GM18502 (cell line): Measurements from ENCODE around the gene ADGRD1.

Source experiments
- ATAC-seq: cut with Tn5 transposase; IDR thresholded peaks from one replicate; pipeline ENCODE4 v1.9.1; 2021; ENCODE audit warnings: mild to moderate bottlenecking; ENCODE audit not compliant: unreplicated experiment, poor library complexity

ADGRD1 gene

DNA sequence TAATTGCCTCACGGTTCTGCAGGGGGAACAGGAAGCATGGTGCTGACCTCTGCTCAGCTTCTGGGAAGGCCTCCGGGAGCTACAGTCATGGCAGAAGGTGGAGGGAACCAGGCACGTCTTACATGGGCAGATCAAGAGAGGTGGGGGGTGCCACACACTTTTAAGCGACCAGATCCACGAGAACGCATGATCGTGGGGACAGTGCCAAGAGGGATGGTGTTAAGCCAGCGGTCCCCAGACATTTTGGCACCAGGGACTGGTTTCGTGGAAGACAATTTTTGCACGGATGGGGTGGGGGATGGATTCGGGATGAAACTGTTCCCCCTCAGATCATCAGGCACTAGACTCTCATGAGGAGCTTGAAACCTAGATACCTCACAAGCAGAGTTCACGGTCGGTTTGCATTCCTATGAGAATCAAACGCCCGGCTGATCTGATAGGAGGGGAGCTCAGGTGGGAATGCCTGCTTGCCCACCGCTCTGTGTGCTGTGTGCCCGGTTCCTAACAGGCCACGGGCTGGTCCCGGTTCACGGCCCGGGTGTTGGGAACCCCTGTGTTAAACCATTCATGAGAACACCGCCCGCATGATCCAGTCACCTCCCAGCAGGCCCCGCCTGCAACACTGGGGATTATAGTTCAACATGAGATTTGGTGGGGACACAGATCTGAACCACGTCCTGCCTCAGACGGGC is 96.9 kb downstream of the ADGRD1 start:
- no peak for ATAC-seq

DNA sequence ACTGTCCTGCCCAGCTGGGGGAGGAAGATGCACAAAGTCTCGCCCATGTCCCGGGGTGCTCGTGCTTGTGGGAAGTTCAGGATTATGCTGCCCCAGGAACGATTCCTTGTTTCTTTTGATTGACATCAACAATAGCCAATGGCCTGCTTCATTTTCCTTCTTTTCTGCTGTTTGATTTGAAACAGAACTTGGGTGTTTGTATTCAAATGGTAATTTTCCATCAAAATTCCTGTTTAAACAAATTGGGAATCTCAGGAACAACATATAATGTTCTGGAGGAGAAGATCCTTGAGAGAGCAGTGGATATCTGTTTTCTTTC is 97.4 kb downstream of the ADGRD1 start:
- ATAC-seq, result no peak

DNA sequence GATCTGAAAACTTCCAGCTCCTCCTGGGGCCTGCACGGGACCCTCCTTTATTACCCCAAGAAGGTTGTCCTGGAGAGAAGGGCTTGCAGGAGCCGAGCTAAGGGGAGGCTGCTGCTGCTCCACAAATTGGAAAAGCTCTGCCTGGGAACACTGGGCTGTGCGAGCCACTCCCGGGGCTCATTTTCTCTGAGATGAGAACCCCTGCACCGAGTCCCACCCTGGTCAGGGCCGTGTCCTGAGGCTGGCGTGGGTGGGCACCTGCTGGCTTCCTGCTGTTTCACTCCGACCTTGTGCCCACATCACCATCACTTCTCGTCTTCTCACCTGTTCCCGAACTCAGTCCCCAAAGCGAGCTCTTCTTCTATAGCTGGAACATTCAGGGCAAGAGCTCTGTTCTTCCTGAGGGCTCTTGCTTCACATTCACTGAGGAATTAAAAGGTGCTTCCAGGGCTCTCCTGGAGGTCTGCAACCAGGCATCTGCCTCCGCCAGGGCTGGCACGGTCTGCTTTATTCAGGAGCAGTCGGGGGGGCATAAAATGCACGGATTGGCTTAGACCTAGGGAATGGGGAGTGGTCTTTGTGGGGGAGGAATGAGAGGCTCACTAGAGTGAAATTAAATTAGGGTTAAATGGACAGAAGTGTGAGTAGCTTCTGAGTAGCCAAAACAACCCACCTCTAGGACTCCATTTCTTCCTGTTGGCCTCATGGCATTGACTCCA is 98.5 kb downstream of the ADGRD1 start:
- no peak for ATAC-seq

DNA sequence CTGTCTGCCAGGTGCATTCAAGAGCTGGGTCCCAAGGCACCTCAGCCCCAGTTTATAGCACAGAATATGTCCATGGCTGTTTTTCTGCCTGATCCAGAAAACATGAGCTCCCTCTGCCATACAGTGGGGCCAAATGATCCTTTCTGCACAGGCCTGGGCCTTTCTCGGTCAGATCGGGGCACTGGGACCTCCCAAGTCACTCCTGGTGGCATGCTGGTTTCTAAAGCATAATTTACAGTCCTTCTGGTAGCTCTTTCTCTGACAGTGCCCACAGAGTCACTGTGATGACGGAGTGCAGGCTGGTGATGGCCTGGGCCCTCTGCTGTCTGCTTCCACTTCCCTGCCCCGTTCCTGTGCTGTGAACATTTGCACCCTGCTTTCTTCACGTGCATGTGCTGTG is 99.2 kb downstream of the ADGRD1 start:
- ATAC-seq, result no peak

DNA sequence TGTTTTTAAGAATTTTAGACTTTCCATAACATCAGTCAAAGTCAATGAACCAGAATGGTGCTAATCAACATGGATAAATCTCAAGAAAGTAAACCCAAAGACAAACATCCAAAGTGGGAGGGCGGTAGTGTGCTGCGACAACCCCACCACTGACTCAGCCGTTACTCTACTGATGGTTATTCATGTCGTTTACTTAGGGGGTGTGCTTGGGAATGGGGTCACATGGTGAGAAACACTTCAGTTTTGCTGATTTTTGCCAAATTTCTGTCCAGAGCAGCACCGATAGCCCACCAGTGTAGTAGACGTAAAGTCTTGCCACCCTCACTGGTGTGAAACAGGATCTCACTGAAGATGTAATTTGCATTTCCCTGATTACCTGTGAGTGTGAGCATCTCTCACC is 99.9 kb downstream of the ADGRD1 start:
- no peak for ATAC-seq

DNA sequence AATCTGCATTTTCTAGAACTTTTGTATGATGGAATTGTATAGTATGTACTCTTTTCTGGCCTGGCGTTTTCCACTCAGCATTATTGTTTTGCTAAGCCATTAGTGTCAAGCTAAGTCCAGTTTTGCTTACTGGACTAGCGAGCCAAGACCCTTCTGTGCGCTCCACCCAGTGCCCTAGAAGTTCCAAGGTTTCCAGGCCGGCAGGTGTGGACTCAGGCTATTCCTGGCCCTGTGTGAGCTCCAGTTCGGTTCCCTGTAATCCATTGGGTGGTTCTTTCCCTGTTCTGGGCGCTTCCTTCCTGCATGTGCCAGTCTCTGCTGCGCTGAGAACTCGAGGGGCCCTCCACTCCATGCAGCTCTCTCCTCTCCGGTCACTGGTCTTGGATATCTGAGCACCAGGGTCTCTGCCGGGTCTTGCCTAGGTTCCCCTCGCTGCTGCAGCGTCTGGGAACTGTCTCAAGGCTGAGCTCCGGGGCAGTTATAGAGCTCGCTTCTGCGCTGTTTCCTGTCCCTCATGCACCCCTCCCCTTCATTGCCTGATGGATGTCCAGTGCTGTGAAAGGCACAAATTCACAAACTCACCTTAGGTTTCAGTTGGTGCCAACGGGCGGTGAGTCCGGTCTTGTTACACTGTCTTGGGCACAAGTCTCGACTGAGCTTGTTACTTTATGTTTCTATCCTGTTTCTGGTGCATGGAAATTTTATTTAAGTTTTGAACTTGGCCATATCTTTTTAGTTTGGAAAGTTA is 100.8 kb downstream of the ADGRD1 start:
- no peak for ATAC-seq

DNA sequence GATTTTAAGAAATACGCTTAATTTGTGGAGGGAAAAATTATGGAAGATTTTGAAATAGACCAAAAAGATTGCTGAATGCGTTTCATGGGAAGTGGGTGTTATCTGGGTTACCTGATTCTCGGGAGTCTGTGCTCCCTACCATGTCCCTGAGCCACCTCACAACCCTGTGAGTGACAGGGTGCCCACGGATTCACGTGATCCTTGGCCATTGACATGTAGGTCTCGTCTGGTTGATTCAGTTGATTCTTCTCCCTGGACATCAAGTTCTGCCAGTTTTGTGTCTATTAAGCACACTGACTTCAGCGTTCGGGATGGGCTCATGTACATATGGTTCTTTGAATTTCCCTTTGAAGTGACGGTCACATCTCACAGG is 101.4 kb downstream of the ADGRD1 start:
- no peak for ATAC-seq

DNA sequence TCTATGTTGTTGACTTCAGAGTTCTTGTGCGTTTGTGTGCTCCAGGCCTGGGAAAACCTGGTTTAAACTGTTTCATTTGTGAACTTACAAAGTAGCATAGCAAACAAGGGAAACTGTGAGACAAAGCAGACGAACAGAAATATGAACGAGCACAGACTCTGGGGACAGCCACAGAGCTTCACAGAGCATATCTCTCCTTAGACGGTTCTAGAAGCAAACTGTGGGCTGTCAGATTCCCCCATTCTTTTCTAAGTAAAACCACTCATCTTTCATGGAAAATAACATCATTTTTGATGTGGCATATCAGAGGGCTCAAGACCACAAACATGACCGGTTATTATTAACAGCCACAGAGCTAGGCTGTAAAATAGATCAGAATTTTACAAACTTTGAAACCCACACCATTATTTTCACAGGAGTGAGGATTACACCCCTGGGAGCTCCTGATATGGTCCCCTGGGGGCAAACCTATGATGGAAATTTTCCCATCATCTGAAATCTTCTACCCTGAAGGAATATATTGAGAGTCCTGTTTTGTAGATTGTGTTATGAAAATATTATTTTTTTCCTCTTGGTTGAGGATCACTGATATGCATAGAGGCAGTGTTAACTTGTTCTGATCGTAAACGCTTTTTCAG is 102.0 kb downstream of the ADGRD1 start:
- no peak for ATAC-seq

DNA sequence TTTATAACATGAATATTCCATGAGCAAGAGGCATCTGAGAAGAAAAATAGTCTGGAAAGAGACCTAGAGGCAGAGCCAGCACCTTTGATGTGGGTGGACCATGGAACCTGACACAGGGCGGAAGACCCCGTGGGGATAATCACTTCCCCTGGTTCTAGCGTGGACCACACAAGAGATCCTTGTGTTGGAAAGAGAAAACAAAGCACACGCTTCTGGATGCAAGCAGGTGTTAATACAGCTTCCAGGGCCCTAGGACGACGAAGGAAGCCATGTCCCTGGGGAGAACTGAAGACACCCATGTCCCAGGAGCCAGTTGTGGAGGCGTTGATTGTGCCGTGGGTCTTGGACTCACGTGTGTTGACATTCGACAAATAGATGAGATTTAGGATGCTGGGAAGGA is 102.9 kb downstream of the ADGRD1 start:
- ATAC-seq, result no peak

DNA sequence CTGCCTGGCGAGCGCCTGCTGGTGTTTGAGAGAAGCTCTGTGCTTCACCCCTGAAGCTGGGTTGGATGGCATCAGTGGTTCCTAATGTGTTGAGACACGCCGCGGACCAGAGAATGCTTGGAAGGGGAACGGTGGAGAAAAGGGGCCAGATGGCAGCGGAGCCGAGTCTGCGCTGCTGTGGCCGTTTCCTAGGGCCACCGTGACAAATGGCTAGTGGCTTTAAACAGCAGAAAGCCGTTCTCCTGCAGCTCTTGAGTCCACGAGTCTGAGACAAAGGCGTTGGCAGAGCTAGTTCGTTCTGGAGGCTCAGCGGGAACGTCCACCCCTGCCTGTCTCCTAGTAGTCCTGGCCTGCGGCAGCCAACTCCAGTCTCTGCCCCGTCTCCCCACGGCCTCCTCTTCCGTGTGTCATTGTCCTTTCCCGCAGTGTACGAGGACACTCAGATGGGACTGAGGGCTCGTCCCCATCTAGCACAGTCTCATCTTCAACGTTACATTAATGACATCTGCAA is 103.6 kb downstream of the ADGRD1 start:
- no peak for ATAC-seq

DNA sequence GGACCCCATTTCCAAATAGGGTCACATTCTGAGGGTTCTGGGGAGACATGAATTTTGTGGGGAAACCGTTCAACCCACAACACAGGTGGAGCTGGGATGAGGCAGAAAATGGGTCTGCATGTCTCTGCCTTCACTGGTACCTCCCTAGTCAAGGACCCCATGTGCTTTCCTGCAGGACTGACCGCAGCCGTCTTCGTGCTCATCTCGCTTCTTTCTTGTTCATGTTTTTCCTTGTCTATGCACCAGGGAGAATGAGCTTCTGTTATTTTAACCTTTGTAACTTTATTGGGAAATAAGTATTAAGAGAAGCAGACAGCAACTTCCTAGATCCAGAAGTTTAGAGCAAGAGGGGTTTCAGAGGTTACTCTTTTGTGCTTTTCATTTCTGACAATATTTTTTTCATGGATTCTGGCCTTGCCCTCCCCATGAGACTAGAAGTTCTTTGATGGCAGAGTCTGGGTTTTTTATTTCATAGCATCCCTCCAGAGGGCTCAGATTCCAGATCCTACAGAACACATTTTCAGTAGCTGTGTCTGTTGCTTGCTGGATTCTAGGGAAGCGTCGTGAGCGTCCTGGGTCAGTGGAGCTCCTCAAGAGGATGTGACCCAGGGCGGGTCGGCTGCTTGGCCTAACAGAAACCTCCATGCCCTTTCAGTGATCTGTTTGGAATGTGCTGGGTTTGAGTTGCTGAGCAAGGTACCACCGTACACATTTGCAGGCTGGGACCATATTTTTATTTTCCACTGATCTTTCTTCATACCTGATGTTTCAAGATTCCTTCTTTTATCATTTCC is 104.2 kb downstream of the ADGRD1 start:
- no peak for ATAC-seq

DNA sequence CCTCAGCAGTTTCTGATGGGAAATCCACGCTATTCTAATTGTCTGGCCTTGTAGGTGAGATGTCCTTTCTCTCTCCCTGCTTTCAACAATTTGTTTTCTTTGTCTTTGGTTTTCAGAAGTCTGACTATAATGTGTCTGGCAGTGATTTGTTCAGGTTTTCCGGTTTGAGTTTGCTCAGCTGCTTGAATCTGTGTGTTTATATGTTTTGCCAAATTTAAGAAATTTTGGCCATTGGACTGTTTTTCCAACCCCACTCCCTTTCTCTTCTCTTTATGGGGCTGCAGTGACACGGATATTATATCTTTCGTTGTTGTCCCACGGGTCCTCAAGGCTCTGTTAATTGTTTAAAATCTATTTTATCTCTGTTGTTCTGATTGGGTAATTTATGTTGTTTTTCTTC is 105.0 kb downstream of the ADGRD1 start:
- ATAC-seq, result no peak

DNA sequence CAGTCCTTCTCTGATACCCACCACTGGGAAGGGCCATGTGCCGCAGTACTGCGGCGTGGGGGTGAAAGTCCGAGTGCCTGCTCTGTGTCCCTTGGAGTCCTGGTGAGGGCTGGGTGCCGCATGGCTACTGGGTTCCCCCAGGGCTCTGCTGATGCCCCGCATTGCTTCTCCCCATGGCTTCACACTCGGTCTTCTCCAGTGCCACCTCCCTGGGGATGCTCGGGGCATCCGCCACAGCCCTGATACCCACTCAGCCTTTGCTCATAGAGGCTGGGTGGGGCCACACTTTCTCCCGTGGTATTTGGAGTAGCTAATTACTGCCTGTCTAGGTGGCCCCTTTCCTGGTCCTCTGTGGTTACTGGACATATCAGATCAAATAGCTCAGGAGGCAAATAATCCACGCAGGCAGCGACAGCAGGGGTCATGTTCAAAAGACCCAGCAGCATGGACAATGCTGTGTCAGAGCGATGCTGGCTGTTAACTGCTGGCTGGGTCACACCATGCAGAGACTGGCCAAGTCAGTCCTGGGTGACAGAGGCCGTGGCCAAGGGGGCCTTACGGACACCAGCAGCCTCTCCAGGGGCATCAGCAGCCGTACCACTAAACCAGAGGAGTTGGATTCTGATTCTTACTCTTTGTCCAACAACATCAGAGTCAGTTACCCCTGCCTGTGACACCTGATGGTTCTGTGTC is 106.5 kb downstream of the ADGRD1 start:
- no peak for ATAC-seq

DNA sequence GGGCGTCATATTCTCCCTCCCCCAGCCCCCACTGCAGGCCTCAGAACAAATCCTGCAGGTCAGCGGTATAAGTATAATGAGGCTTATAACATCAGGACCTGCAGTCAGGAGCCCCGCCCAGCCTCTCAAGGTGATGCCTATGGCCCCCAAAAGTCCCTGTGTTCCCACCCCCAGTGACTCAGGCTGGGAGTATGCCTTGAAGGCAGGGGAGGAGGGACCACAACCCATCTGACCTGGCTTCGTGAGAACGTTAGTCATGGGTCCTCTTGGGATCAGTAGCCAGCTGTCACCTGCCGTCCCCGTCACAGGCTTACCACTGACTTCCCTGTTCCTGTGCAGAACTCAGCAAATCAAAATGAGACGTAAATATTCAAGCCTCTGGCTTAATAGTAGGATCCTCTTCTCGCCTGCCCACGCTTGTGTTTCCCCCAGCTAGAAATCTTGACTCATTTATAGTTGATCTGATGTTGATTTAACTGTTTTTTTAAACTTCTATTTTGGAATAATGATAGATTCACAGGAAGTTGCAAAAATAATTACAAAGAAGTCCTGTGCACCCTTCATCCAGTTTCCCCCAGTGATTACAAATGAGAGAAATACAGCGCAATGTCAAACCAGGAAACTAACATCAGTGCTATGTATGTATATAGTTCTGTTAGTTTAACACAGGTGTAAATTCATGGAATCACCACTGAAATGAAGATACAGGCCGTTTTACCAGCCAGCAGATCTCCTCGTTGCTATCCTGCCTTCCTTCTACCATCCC is 107.5 kb downstream of the ADGRD1 start:
- no peak for ATAC-seq

DNA sequence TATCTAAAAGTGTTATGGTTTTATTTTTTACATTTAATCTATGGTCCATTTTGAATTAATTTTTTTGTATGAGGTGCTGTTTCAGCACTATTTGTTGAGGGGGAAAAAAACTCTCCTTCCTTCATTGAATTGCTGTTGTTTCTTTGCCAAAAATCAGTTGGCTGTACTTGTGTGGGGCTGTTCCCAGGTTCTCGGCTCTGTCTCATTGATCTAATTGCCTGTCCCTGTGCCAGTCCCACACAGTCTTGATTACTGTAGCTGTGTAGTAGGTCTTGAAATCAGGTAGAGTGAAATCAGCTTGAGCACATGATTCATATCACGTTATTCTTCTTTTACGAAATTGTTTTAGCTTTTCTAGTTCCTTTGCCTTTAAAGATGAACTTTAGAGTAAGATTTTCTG is 109.7 kb downstream of the ADGRD1 start:
- no peak for ATAC-seq

DNA sequence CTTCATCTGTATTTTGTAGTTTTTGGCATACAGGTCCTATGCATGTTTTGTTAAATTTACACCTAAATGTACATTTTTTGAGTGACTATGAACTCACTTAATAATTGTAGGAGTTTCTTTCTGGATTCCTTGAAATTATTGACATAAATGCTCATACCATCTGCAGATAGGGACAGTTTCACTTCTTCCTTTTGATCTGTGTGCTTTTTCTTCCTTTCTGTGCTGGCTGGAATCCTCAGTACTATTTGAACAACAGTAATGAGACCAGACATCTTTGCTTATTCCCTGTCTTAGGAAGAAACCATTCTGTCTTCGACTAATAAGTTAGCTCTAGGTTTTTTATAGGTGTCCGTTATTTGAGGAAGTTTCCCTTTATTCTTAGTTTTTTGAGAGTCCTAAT is 110.3 kb downstream of the ADGRD1 start:
- ATAC-seq, result no peak

DNA sequence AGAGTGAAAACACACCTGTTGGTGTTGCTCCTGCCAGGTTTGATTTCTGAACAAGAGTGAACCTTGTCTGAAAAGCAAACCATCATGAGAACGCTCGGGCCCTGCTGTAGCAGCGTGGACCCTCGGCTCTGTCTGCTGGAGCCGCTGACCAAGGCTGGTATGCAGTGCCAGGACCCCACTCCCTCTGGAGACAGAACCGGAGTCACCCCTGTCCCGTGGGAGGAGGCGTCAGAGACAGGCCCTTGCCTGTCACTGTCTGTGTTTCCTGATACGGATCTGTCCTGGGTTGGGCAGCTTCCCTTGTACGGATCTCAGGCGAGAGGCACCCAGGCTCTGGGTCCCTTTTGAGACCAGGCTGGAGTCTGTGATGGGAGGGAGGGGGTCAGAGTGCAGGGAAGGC is 111.6 kb downstream of the ADGRD1 start:
- ATAC-seq, result no peak

DNA sequence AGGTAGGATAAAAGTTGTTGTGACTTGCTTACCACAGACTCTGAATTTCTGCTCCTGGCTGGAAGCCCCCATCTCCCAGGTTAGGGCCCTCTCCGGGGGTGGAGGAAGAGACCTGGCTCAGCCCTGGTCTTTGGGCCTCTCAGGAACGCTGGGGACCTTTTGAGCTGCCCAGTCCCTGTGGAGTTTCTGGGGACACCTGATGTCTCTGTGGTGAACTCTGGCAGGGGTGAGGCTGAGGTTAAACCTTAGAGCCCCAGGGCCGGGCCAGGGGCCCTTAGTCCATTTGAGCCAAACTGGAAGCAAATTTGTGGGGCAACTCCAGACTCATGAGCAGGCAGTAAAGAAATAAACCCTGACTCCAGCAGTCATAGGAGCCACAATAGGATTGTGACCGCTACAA is 112.1 kb downstream of the ADGRD1 start:
- ATAC-seq, result no peak
